ENCODE measurements around the gene REC8. TPM values are rescaled to one million over a fixed set of nuclear protein-coding genes. Genes with fewer than 3 reads are reported as not detected.
"Not testable (repeated sequence)": the region's sequence is repeated elsewhere in the genome, so short reads cannot be mapped to it uniquely, and the experiment has no call there.

Gene REC8
- polyA plus RNA-seq, 1 experiment, result 5.5 TPM

DNA sequence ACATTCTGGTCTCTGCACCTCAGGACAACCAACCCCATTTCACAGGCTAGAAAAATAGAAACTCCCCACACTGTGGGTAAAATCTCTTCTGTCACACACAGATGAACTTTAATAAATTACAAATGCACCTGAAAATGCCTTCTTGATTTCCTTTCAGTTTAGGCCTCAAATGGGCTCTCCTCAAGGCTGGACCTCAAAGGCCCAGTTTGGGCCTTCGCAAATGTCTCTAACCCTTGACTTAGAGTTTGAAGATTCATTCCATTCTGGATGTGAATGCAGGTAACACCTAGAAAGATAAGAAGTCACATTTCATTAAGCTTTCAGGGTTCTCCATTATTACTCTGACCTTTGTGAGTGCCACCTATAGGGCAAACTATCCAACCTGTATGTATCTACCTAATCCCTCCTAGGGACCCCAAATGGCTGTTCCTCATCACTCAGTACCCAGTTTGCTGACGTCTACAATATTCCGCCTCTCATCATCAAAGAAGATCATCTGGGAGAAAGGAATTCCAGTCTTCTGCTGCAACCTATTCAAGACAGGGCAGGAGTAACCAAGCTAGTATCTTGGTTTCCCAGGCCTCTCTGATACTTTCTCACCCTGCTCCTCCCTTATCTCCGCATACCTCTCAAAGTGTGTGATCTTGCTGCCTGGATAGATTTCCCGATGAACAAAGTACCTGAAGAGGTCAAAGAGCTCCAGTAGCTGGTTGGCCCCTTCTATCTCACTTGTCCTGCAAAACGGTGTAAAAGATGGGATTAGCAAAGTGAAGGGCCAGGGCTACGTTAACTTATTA, 42.2 kb downstream of the REC8 start:
- TF ChIP-seq, protein P1, sequence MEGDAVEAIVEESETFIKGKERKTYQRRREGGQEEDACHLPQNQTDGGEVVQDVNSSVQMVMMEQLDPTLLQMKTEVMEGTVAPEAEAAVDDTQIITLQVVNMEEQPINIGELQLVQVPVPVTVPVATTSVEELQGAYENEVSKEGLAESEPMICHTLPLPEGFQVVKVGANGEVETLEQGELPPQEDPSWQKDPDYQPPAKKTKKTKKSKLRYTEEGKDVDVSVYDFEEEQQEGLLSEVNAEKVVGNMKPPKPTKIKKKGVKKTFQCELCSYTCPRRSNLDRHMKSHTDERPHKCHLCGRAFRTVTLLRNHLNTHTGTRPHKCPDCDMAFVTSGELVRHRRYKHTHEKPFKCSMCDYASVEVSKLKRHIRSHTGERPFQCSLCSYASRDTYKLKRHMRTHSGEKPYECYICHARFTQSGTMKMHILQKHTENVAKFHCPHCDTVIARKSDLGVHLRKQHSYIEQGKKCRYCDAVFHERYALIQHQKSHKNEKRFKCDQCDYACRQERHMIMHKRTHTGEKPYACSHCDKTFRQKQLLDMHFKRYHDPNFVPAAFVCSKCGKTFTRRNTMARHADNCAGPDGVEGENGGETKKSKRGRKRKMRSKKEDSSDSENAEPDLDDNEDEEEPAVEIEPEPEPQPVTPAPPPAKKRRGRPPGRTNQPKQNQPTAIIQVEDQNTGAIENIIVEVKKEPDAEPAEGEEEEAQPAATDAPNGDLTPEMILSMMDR (IDR thresholded peaks at IDR 0.05; ENCODE audit: insufficient read depth, low read depth, low read length), result no peak
- ChIA-PET CTCF (interaction anchor here (0.9 to 2.4 kb wide), 6 partner anchors 28 to 94 kb away, joined by 3 to 10 read pairs (median 4); partner anchors contain the start of genes CIDEB, IRF9, PSME2 and TINF2), POLR2A (interaction anchor here (0.6 kb wide), 1 partner anchor 9 kb away, joined by 8 read pairs; no protein-coding TSS in a partner anchor)
- H3K36me3 ChIP-seq (ENCODE audit: control insufficient read depth, insufficient read depth, low read length), result peaks cover 16% of the 10 kb centered on the region
- no peak for DNase-seq (ENCODE audit: low read depth)
- peak overlapping the region; percentile 84 for H3K4me3 ChIP-seq (ENCODE audit: low read depth, low read length)
- no peaks in the 10 kb centered on the region for H3K27me3 ChIP-seq (ENCODE audit: control insufficient read depth, insufficient read depth, low read length)

DNA sequence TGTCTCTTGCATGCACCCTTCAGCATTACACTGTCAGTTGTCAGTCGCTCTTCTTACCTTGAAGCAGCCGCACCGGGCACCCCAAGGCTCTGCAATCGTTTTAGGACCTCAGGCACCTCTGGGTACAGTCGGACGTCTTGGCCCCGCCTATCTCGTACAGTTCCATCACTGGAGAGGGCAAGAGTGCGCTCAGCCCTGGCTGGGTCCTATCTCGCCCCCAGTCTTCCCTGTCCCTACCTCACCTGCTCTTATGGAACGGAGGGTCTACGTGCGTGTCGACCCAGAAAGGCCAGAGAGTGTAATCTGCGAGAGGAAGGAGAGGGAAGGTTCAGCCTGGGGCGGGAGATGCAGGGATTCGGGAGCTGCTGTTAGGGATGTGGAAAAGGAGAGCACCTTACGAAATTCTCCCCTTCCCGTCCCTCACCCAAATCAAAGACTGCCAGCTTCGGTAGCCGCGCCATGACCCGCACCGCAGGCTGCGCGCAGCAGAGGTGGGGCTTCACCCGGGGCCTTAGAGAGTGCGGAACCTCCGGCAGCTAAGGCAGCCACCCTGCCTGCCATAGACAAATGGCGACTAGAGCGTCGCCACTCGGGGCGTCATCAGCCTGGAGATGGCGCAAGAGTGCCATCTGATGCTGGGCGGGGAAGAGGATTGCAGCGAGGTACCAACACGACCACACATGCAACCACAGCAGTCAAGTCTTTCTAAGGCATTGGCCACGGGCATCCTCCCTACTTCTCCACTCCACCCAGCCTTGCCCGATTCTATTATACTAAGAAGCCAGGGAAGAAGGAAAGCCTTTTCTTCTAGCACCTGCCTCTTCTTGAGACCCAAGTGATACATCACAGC, 43.8 kb downstream of the REC8 start, which contains the start of gene MDP1:
TSS of gene MDP1 (minus strand) at position 572 of the 850 bp plus-strand sequence. CDS start at position 461, 111 bp downstream.
- TF ChIP-seq, protein P1 (IDR thresholded peaks at IDR 0.05; ENCODE audit: insufficient read depth, low read depth, low read length), result peak; percentile 47
- CTCF ChIA-PET, result interaction anchor here (0.8 to 2.0 kb wide), 11 partner anchors 9 to 216 kb away, joined by 3 to 12 read pairs (median 4); partner anchors contain the start of genes DHRS1, IRF9, NOP9 and TINF2
- Histone ChIP-seq H3K27me3 (ENCODE audit: control insufficient read depth, insufficient read depth, low read length) (no peaks in the 10 kb centered on the region), H3K4me3 (ENCODE audit: low read depth, low read length) (peak within 1 kb of the TSS; percentile 64), H3K36me3 (ENCODE audit: control insufficient read depth, insufficient read depth, low read length) (peaks cover 7% of the 10 kb centered on the region)
- POLR2A ChIA-PET, result interaction anchor here (0.6 to 0.7 kb wide), 2 partner anchors 27 to 227 kb away, joined by 3 to 8 read pairs; partner anchors contain the start of gene SDR39U1
- peak; percentile 38 for DNase-seq (ENCODE audit: low read depth)

DNA sequence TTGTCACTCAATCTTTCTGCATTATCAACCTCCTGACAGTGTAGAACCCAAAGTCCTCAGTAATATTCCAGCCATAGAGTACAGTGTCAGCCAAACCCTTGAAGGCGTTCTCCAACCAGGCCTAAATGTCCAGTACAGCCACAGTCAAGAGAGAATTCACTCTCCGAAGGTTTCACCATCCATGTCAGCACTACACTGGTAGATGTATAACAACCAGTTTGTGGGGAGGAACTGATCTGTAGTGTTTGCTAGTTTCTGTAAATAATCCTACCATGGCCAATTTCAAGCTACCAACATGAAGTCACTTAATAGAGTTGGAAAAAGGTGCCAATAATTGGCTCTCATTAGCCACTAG, 44.4 kb downstream of the REC8 start:
- POLR2A ChIA-PET, result no interaction called here
- DNase-seq (ENCODE audit: low read depth), result no peak
- Histone ChIP-seq H3K36me3 (ENCODE audit: control insufficient read depth, insufficient read depth, low read length) (peaks cover 7% of the 10 kb centered on the region), H3K27me3 (ENCODE audit: control insufficient read depth, insufficient read depth, low read length) (no peaks in the 10 kb centered on the region), H3K4me3 (ENCODE audit: low read depth, low read length) (peak overlapping the region; percentile 64)
- TF ChIP-seq, protein P1 (IDR thresholded peaks at IDR 0.05; ENCODE audit: insufficient read depth, low read depth, low read length), result no peak
- CTCF ChIA-PET, result interaction anchor here (0.8 to 2.0 kb wide), 11 partner anchors 8 to 215 kb away, joined by 3 to 12 read pairs (median 4); partner anchors contain the start of genes DHRS1, IRF9, NOP9 and TINF2

DNA sequence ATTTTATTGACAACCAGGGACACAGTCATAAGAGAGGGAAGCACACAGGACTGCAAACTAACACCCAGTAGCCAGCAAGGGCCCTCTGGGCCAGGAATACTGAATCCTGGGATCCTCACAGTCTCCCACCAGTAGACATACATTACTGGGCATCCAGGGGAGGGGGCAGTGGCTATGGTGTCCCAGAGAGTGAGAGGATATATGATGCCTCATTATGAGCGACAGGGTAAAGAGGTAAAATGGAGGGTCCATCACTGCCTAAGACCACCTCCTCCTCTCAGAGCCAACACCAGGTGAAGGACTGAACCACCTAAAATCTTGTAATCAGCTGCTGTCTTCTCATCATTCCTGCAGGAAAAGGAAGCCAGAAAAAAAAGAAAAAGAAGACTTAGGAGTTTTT, 45.0 kb downstream of the REC8 start:
- H3K36me3 ChIP-seq (ENCODE audit: control insufficient read depth, insufficient read depth, low read length); POLR2A ChIA-PET; H3K4me3 ChIP-seq (ENCODE audit: low read depth, low read length); H3K27me3 ChIP-seq (ENCODE audit: control insufficient read depth, insufficient read depth, low read length); DNase-seq (ENCODE audit: low read depth): not testable (repeated sequence)
- CTCF ChIA-PET, result interaction anchor here (0.8 to 2.0 kb wide), 4 partner anchors 11 to 90 kb away, joined by 3 to 8 read pairs (median 3); no protein-coding TSS in a partner anchor

DNA sequence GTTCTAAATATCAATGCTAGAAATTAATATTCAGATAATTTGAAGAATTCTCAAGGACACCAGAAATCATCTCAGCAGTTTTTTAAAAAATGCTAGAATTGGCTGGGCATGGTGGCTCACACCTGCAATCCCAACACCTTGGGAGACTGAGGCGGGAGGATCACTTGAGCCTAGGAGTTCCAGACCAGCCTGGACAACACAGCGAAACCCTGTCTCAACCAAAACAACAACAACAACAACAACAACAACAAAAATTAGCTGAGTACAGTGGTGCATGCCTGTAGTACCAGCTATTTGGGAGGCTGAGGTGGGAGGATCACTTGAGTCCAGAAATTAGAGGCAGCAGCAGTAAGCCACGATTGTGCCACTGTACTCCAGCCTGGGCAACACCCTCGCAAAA, 47.2 kb downstream of the REC8 start:
- CTCF ChIA-PET, result interaction anchor here (1.1 to 1.2 kb wide), 2 partner anchors 23 to 138 kb away, joined by 3 to 5 read pairs; partner anchors contain the start of gene TINF2
- no peak for DNase-seq (ENCODE audit: low read depth)
- no peak overlapping the region for H3K4me3 ChIP-seq (ENCODE audit: low read depth, low read length)
- H3K27me3 ChIP-seq (ENCODE audit: control insufficient read depth, insufficient read depth, low read length), result no peaks in the 10 kb centered on the region
- POLR2A ChIA-PET, result interaction anchor here (0.6 kb wide), 1 partner anchor 46 kb away, joined by 6 read pairs; no protein-coding TSS in a partner anchor
- TF ChIP-seq, protein P1 (IDR thresholded peaks at IDR 0.05; ENCODE audit: insufficient read depth, low read depth, low read length), result no peak
- peaks cover 5% of the 10 kb centered on the region for H3K36me3 ChIP-seq (ENCODE audit: control insufficient read depth, insufficient read depth, low read length)

Measured in BJ (cell line).